H1 (cell line): ENCODE measurements around the gene HDAC9. TPM values are rescaled to one million over a fixed set of nuclear protein-coding genes. Genes with fewer than 3 reads are reported as not detected.

Experiments
- CTCF ChIA-PET: fragments of 300-600 bp; sonication (Branson Sonifier 250); formaldehyde crosslinking; loops from one replicate; lab custom pipeline; 2021; ENCODE audit not compliant: partially characterized antibody; lab: Charles Lee
- POLR2A ChIA-PET: fragments of 300-600 bp; sonication (Branson Sonifier 250); formaldehyde crosslinking; loops from one replicate; lab custom pipeline; 2021; ENCODE audit warnings: inconsistent platforms; ENCODE audit not compliant: partially characterized antibody; lab: Charles Lee
- DNase-seq, 2 experiments: peaks; one replicate each; pipeline versions ENCODE4 v3.0.0 to v3.0.0-alpha.2; 2010 to 2022; ENCODE audit warnings: low spot score in 2 of 2, low read depth in 1 of 2, mixed read lengths in 1 of 2
- FAIRE-seq: peaks from 2 replicates; lab custom pipeline; 2011; peaks lifted over from hg19 to GRCh38; lab: Jason Lieb, UNC
- H2AFZ ChIP-seq: 2 replicates; pipeline ENCODE4 v1.8.1; 2012; ENCODE audit warnings: low read length, inconsistent platforms
- H2AK5ac ChIP-seq: 2 replicates; pipeline ENCODE4 v1.6.1; 2013; ENCODE audit warnings: low read depth, low read length
- H2BK120ac ChIP-seq: replicated peaks from 2 replicates; pipeline ENCODE3; 2013; ENCODE audit warnings: low read depth, low read length, inconsistent platforms
- H2BK12ac ChIP-seq: 2 replicates; pipeline ENCODE4 v1.6.1; 2013; ENCODE audit warnings: low read depth, low read length
- H2BK15ac ChIP-seq: 2 replicates; pipeline ENCODE4 v1.6.1; 2013; ENCODE audit warnings: low read length
- H2BK20ac ChIP-seq: 2 replicates; pipeline ENCODE4 v1.6.1; 2013; ENCODE audit warnings: low read length
- H2BK5ac ChIP-seq: 2 replicates; pipeline ENCODE4 v1.6.1; 2013; ENCODE audit warnings: low read depth, low read length
- H3K14ac ChIP-seq: 2 replicates; pipeline ENCODE4 v1.6.1; 2013; ENCODE audit warnings: inconsistent platforms; ENCODE audit not compliant: insufficient read length
- H3K18ac ChIP-seq: 2 replicates; pipeline ENCODE4 v1.6.1; 2013; ENCODE audit warnings: low read length; ENCODE audit errors: extremely low read depth
- H3K23ac ChIP-seq: 2 replicates; pipeline ENCODE4 v1.6.1; 2013; ENCODE audit warnings: inconsistent platforms; ENCODE audit not compliant: insufficient read length
- H3K23me2 ChIP-seq: 2 replicates; pipeline ENCODE4 v1.6.1; 2013; ENCODE audit warnings: low read depth, low read length
- H3K27ac ChIP-seq: 2 replicates; pipeline ENCODE4 v1.6.1; 2011; ENCODE audit warnings: low read depth, low read length, inconsistent platforms
- H3K27me3 ChIP-seq, 4 experiments: replicated peaks in 1 of 4; 1 replicate in 1 of 4; 2 replicates in 3 of 4; pipeline versions ENCODE4 v1.6.1 to v1.8.1; 2011 to 2013; ENCODE audit warnings: low read length in 3 of 4, mild to moderate bottlenecking in 3 of 4, inconsistent platforms in 2 of 4, mixed read lengths in 2 of 4, moderate library complexity in 1 of 4; ENCODE audit not compliant: control insufficient read depth in 3 of 4, insufficient read depth in 3 of 4; ENCODE audit errors: extremely low read depth in 1 of 4
- H3K36me3 ChIP-seq, 4 experiments: 2 replicates each; pipeline versions ENCODE4 v1.6.1 to v1.8.1; 2011 to 2013; ENCODE audit warnings: mild to moderate bottlenecking in 4 of 4, low read length in 3 of 4, moderate library complexity in 2 of 4, control low read depth in 1 of 4, inconsistent platforms in 1 of 4; ENCODE audit not compliant: insufficient read depth in 4 of 4, control insufficient read depth in 2 of 4
- H3K4ac ChIP-seq: replicated peaks from 2 replicates; pipeline ENCODE3; 2013; ENCODE audit warnings: low read length, low read depth, mixed read lengths, inconsistent platforms; ENCODE audit not compliant: insufficient read length
- H3K4me1 ChIP-seq, 4 experiments: replicated peaks in 1 of 4; 1 replicate in 1 of 4; 2 replicates in 3 of 4; pipeline versions ENCODE4 v1.6.1 to v1.8.1; 2011 to 2013; ENCODE audit warnings: low read length in 3 of 4, inconsistent platforms in 2 of 4, mixed read lengths in 1 of 4; ENCODE audit not compliant: insufficient read depth in 4 of 4, control insufficient read depth in 3 of 4
- H3K4me2 ChIP-seq, 2 experiments: 2 replicates each; pipeline versions ENCODE4 v1.6.1 to v1.8.1; 2011 to 2013; ENCODE audit warnings: low read depth in 2 of 2, low read length in 2 of 2, control low read depth in 1 of 2, inconsistent platforms in 1 of 2, mild to moderate bottlenecking in 1 of 2; ENCODE audit not compliant: insufficient read depth in 1 of 2
- H3K4me3 ChIP-seq, 4 experiments: fragments of 200-600, 300-600 bp in 1 of 4; sonication (generic), shearing (Covaris generic), sonication (Bioruptor Twin) in 1 of 4; 2 replicates each; pipeline versions ENCODE4 v1.5.1 to v1.8.1; 2011 to 2016; ENCODE audit warnings: low read length in 4 of 4, low read depth in 3 of 4, control low read depth in 2 of 4, inconsistent platforms in 2 of 4, mild to moderate bottlenecking in 2 of 4, mixed read lengths in 1 of 4, moderate library complexity in 1 of 4; ENCODE audit not compliant: insufficient read depth in 2 of 4; ENCODE audit errors: extremely low read depth in 1 of 4
- H3K56ac ChIP-seq: replicated peaks from 2 replicates; pipeline ENCODE3; 2013; ENCODE audit warnings: low read depth, mild to moderate bottlenecking, mixed read lengths, low read length, inconsistent platforms; ENCODE audit not compliant: insufficient read length
- H3K79me1 ChIP-seq: 2 replicates; pipeline ENCODE4 v1.6.1; 2013; ENCODE audit warnings: low read depth, low read length, control low read depth
- H3K79me2 ChIP-seq, 2 experiments: 2 replicates each; pipeline versions ENCODE4 v1.6.1 to v1.8.1; 2012 to 2013; ENCODE audit warnings: low read length in 2 of 2, mild to moderate bottlenecking in 2 of 2, inconsistent platforms in 1 of 2; ENCODE audit not compliant: insufficient read depth in 2 of 2, control insufficient read depth in 1 of 2
- H3K9ac ChIP-seq, 4 experiments: replicated peaks in 1 of 4; 1 replicate in 1 of 4; 2 replicates in 3 of 4; pipeline versions ENCODE4 v1.6.1 to v1.8.1; 2011 to 2013; ENCODE audit warnings: low read depth in 3 of 4, low read length in 3 of 4, control low read depth in 2 of 4, mild to moderate bottlenecking in 2 of 4, moderate library complexity in 2 of 4, inconsistent platforms in 1 of 4; ENCODE audit errors: extremely low read depth in 1 of 4
- H3K9me3 ChIP-seq, 2 experiments: 2 replicates each; pipeline versions ENCODE4 v1.6.1 to v1.8.1; 2012 to 2013; ENCODE audit warnings: mild to moderate bottlenecking in 2 of 2, moderate library complexity in 2 of 2, control low read depth in 1 of 2, inconsistent platforms in 1 of 2, low read depth in 1 of 2, low read length in 1 of 2, mixed read lengths in 1 of 2; ENCODE audit not compliant: insufficient read depth in 2 of 2
- H4K20me1 ChIP-seq, 2 experiments: replicated peaks in 1 of 2; 2 replicates each; pipeline versions ENCODE3 to v1.8.1; 2011 to 2013; ENCODE audit warnings: inconsistent platforms in 2 of 2, low read length in 2 of 2, mild to moderate bottlenecking in 1 of 2; ENCODE audit not compliant: insufficient read depth in 2 of 2, control insufficient read depth in 1 of 2
- H4K5ac ChIP-seq: 2 replicates; pipeline ENCODE4 v1.6.1; 2013; ENCODE audit warnings: low read length, low read depth, mixed read lengths, inconsistent platforms; ENCODE audit not compliant: insufficient read length
- H4K8ac ChIP-seq: 2 replicates; pipeline ENCODE4 v1.8.0; 2013; ENCODE audit warnings: mild to moderate bottlenecking, moderate library complexity, low read length, inconsistent platforms; ENCODE audit not compliant: insufficient read depth; ENCODE audit errors: extremely low read depth
- H4K91ac ChIP-seq: replicated peaks from 2 replicates; pipeline ENCODE3; 2013; ENCODE audit warnings: low read length, mixed read lengths, inconsistent platforms; ENCODE audit not compliant: insufficient read length
- BACH1 ChIP-seq: IDR thresholded peaks from 2 replicates; pipeline ENCODE4 v1.6.1; 2012; ENCODE audit warnings: low read length, improper control_type of control experiment
- BCL11A ChIP-seq, 2 experiments: IDR thresholded peaks; one replicate each; pipeline ENCODE4 v1.6.1; 2011; ENCODE audit warnings: low read depth in 2 of 2, low read length in 2 of 2, mild to moderate bottlenecking in 2 of 2
- CBX5 ChIP-seq: fragments of 300-800, 300-1000 bp; sonication (generic); IDR thresholded peaks from 2 replicates; pipeline ENCODE4 v1.7.1; 2016; ENCODE audit warnings: antibody characterized with exemption, low read length, low read depth
- CHD1 ChIP-seq: IDR thresholded peaks from 2 replicates; pipeline ENCODE4 v1.6.1; 2012; ENCODE audit warnings: low read depth, low read length, improper control_type of control experiment
- KDM4A ChIP-seq: IDR thresholded peaks from one replicate; pipeline ENCODE4 v1.7.1; 2012; ENCODE audit warnings: low read depth, mild to moderate bottlenecking, moderate library complexity, low read length, inconsistent platforms; ENCODE audit not compliant: severe bottlenecking
- SAP30 ChIP-seq: fragments of 300-600 bp; sonication (generic); IDR thresholded peaks from 2 replicates; pipeline ENCODE4 v1.7.1; 2012; ENCODE audit warnings: low read length, moderate library complexity, mild to moderate bottlenecking, inconsistent platforms; ENCODE audit not compliant: insufficient read depth, insufficient replicate concordance
- SIN3A ChIP-seq, 2 experiments: IDR thresholded peaks in 1 of 2; conservative IDR thresholded peaks in 1 of 2; 2 replicates each; pipeline ENCODE4 v1.6.1; 2011 to 2012; ENCODE audit warnings: low read length in 2 of 2, improper control_type of control experiment in 1 of 2, low read depth in 1 of 2, mild to moderate bottlenecking in 1 of 2
- SIRT6 ChIP-seq: IDR thresholded peaks from one replicate; pipeline ENCODE4 v1.7.1; 2012; ENCODE audit warnings: low read length, inconsistent platforms
- WGBS, 2 experiments: shearing (Covaris generic) in 1 of 2; methylation state at CpG; one replicate each; pipeline versions ENCODE4 v1.1.6 to v1.1.7; 2013 to 2015; ENCODE audit warnings: low lambda C conversion rate in 2 of 2, mixed read lengths in 2 of 2, inconsistent platforms in 1 of 2, low coverage in 1 of 2, missing lambda C conversion rate in 1 of 2; ENCODE audit not compliant: insufficient replicate concordance in 2 of 2, insufficient coverage in 1 of 2, insufficient read length in 1 of 2; ENCODE audit errors: extremely low coverage in 1 of 2, missing lambda C conversion rate in 1 of 2; 5-methylcytosine and 5-hydroxymethylcytosine counted together
- polyA plus RNA-seq, 7 experiments: library from polyadenylated mRNA; depleted of rRNA in 3 of 7; stranded (reverse) in 5 of 7; unstranded in 2 of 7; fragments of >200 nt in 5 of 7; fragments of 200-250 nt in 2 of 7; gene quantifications; 1 replicate in 5 of 7; 2 replicates in 1 of 7; 4 replicates in 1 of 7; pipeline versions ENCODE4 v1.2.1 to v1.2.3, GENCODE V29; 2011 to 2013; ENCODE audit warnings: missing spikeins in 2 of 7, mixed read lengths in 2 of 7
- total RNA-seq: library from RNA; stranded (reverse); fragmentation: NEBNext Ultra II Directional; extraction: Animal tissue kit (Norgen Biotek cat#: 25700); gene quantifications from 2 replicates; pipeline ENCODE4 v1.2.1, GENCODE V29; 2021

HDAC9 gene
- total and polyA plus RNA-seq, 2 of the 8 experiments (the other 6 are each of a cell fraction or from before 2014, with no cell fraction given), result 9.5 to 13.1 TPM

- H3K27ac ChIP-seq, result no peak overlapping the region
- H3K23ac ChIP-seq, result no peak overlapping the region
- no peak overlapping the region for H4K91ac ChIP-seq
- no peaks in the 10 kb centered on the region for H3K23me2 ChIP-seq
- no peaks in the 10 kb centered on the region for H3K36me3 ChIP-seq
- no peak overlapping the region for H3K14ac ChIP-seq
- H3K4me3 ChIP-seq, result no peak overlapping the region
- no peak overlapping the region for H3K18ac ChIP-seq
- no peak overlapping the region for H2BK12ac ChIP-seq
- FAIRE-seq (no peak), DNase-seq (no peak)
- no peak overlapping the region for H2BK5ac ChIP-seq
- no peak overlapping the region for H3K4me2 ChIP-seq
- H3K9ac ChIP-seq, result no peak overlapping the region
- no peaks in the 10 kb centered on the region for H3K79me2 ChIP-seq
- H2BK20ac ChIP-seq, result no peak overlapping the region
- H2BK120ac ChIP-seq, result no peak overlapping the region
- no peaks in the 10 kb centered on the region for H3K27me3 ChIP-seq
- no peaks in the 10 kb centered on the region for H4K20me1 ChIP-seq
- H2AFZ ChIP-seq, result no peak overlapping the region
- no peaks in the 10 kb centered on the region for H3K79me1 ChIP-seq
- H3K9me3 ChIP-seq, result no peaks in the 10 kb centered on the region
- no peak overlapping the region for H3K56ac ChIP-seq
- POLR2A ChIA-PET, result no interaction called here
- no peak overlapping the region for H3K4ac ChIP-seq
- H4K8ac ChIP-seq, result no peak overlapping the region
- TF ChIP-seq KDM4A, result no peak
- no peak for TF ChIP-seq BCL11A (IDR thresholded peaks at IDR 0.05; ENCODE audit: low read depth in 2 of 2, low read length in 2 of 2)
- no peak for TF ChIP-seq CBX5
- TF ChIP-seq BACH1, result no peak
- no peak for TF ChIP-seq SAP30
- TF ChIP-seq SIRT6, result no peak
- no peak for TF ChIP-seq SIN3A (conservative IDR thresholded peaks at IDR 0.05 in 1 of 2, IDR thresholded peaks at IDR 0.05 in 1 of 2; ENCODE audit: low read depth in 1 of 2, low read length in 2 of 2)
- no peak for TF ChIP-seq CHD1
- CTCF ChIA-PET, result no interaction called here
- 93% methylated on average over 6 of the region's 6 CpGs; no CpG with 5 or more reads in 1 of the 2 experiments for WGBS, 2 experiments
- no peak overlapping the region for H4K5ac ChIP-seq
- H2BK15ac ChIP-seq, result no peak overlapping the region
- no peaks in the 10 kb centered on the region for H3K4me1 ChIP-seq
- no peak overlapping the region for H2AK5ac ChIP-seq
Observed at GRCh38 chr7:18976715-18977471, 481.3 kb downstream of the HDAC9 start.
